Endothelial cell of umbilical vein (primary cell): ENCODE results near the gene HEATR5A. TPM values are rescaled to one million over a fixed set of nuclear protein-coding genes. Genes with fewer than 3 reads are reported as not detected.
"Not testable (repeated sequence)": the region's sequence is repeated elsewhere in the genome, so short reads cannot be mapped to it uniquely, and the experiment has no call there.

Source experiments
- BruUV-seq: library from RNA; stranded (reverse); fragments of 400-500 nt; replicated peaks from 2 replicates; lab custom pipeline; 2021; lab: Mats Ljungman, UMichigan
- CTCF ChIA-PET: fragments of 300-600, 350-600 bp; sonication (Branson Sonifier 250); formaldehyde crosslinking; loops from one replicate; lab custom pipeline; 2021; ENCODE audit warnings: antibody characterized with exemption, inconsistent platforms; lab: Charles Lee
- POLR2A ChIA-PET: fragments of 300-600, 350-600 bp; sonication (Branson Sonifier 250); formaldehyde crosslinking; loops from one replicate; lab custom pipeline; 2021; ENCODE audit warnings: antibody characterized with exemption, inconsistent platforms; lab: Charles Lee
- DNase-seq: peaks from one replicate; pipeline ENCODE4 v3.0.0-alpha.2; 2011; ENCODE audit warnings: low read depth, low spot score
- FAIRE-seq: peaks from 2 replicates; lab custom pipeline; 2011; peaks lifted over from hg19 to GRCh38; lab: Jason Lieb, UNC
- H2AFZ ChIP-seq: 2 replicates; pipeline ENCODE4 v1.6.0; 2012; ENCODE audit warnings: low read depth, low read length, control low read depth, inconsistent platforms
- H3K27ac ChIP-seq: 2 replicates; pipeline ENCODE4 v1.5.1; 2011; ENCODE audit warnings: low read depth, mild to moderate bottlenecking, control low read depth, low read length, moderate library complexity; ENCODE audit not compliant: insufficient read depth
- H3K27me3 ChIP-seq, 2 experiments: 2 replicates each; pipeline versions ENCODE4 v1.6.0 to v1.6.1; 2011; ENCODE audit warnings: low read length in 2 of 2, mixed read lengths in 1 of 2; ENCODE audit not compliant: control insufficient read depth in 2 of 2, insufficient read depth in 2 of 2
- H3K36me3 ChIP-seq, 2 experiments: 2 replicates in 1 of 2; 3 replicates in 1 of 2; pipeline ENCODE4 v1.5.1; 2011; ENCODE audit warnings: low read length in 2 of 2, mild to moderate bottlenecking in 1 of 2, moderate library complexity in 1 of 2; ENCODE audit not compliant: control insufficient read depth in 2 of 2, insufficient read depth in 2 of 2; ENCODE audit errors: extremely low read depth in 1 of 2
- H3K4me1 ChIP-seq: 3 replicates; pipeline ENCODE4 v1.5.1; 2011; ENCODE audit warnings: mild to moderate bottlenecking, low read length; ENCODE audit not compliant: control insufficient read depth, insufficient read depth; ENCODE audit errors: extremely low read depth
- H3K4me2 ChIP-seq: 2 replicates; pipeline ENCODE4 v1.6.1; 2011; ENCODE audit warnings: low read length, control low read depth, mixed read lengths; ENCODE audit not compliant: insufficient read depth
- H3K4me3 ChIP-seq, 3 experiments: fragments of 200-600 bp in 1 of 3; sonication (generic), shearing (Covaris generic) in 1 of 3; replicated peaks in 1 of 3; 2 replicates each; pipeline ENCODE4 v1.5.1; 2011 to 2016; ENCODE audit warnings: control low read depth in 3 of 3, low read length in 3 of 3, mild to moderate bottlenecking in 2 of 3, inconsistent platforms in 1 of 3, low read depth in 1 of 3, moderate library complexity in 1 of 3; ENCODE audit not compliant: insufficient read depth in 1 of 3
- H3K79me2 ChIP-seq: 2 replicates; pipeline ENCODE4 v1.6.0; 2012; ENCODE audit warnings: low read length, inconsistent platforms; ENCODE audit not compliant: control insufficient read depth, insufficient read depth
- H3K9ac ChIP-seq: replicated peaks from 2 replicates; pipeline ENCODE3; 2011; ENCODE audit warnings: low read length, control low read depth; ENCODE audit not compliant: insufficient read depth; ENCODE audit errors: extremely low read depth
- H3K9me1 ChIP-seq: replicated peaks from 3 replicates; pipeline ENCODE4 v1.6.0; 2011; ENCODE audit warnings: mild to moderate bottlenecking, low read length; ENCODE audit not compliant: control insufficient read depth, insufficient read depth; ENCODE audit errors: extremely low read depth
- H3K9me3 ChIP-seq: replicated peaks from 2 replicates; pipeline ENCODE4 v1.5.1; 2012; ENCODE audit warnings: low read length, inconsistent platforms; ENCODE audit not compliant: control insufficient read depth, insufficient read depth
- H4K20me1 ChIP-seq: replicated peaks from 2 replicates; pipeline ENCODE3; 2011; ENCODE audit warnings: mild to moderate bottlenecking, low read length; ENCODE audit not compliant: control insufficient read depth, insufficient read depth; ENCODE audit errors: extremely low read depth
- EZH2 ChIP-seq: IDR thresholded peaks from 2 replicates; pipeline ENCODE4 v1.6.1; 2012; ENCODE audit warnings: borderline replicate concordance, low read depth, mild to moderate bottlenecking, moderate library complexity, low read length, inconsistent platforms; ENCODE audit not compliant: severe bottlenecking
- JUN ChIP-seq: IDR thresholded peaks from 2 replicates; pipeline ENCODE4 v1.6.1; 2011; ENCODE audit warnings: borderline replicate concordance, low read depth; ENCODE audit not compliant: insufficient read length, insufficient read depth
- MYC ChIP-seq: IDR thresholded peaks from one replicate; pipeline ENCODE4 v1.6.1; 2011; ENCODE audit warnings: mild to moderate bottlenecking, low read depth, low read length
- POLR2A ChIP-seq: IDR thresholded peaks from 2 replicates; pipeline ENCODE4 v1.6.1; 2012; ENCODE audit warnings: low read depth, mild to moderate bottlenecking, control low read depth, low read length
- POLR2AphosphoS5 ChIP-seq: IDR thresholded peaks from 2 replicates; pipeline ENCODE4 v1.6.1; 2012; ENCODE audit warnings: low read depth, mild to moderate bottlenecking, control low read depth, low read length, moderate library complexity; ENCODE audit not compliant: insufficient read depth
- dilution Hi-C: fragments of 300-500 bp; cut with MboI; formaldehyde crosslinking; loops from one replicate; pipeline ENCODE4 v1.15.0; 2019; ENCODE audit warnings: low sequenced_read_pairs; ENCODE audit not compliant: extremely low pct_ligation_motif_present
- intact Hi-C: fragments of 100-400 bp; cut with micrococcal nuclease; formaldehyde crosslinking; loops from one replicate; pipeline ENCODE4 v1.10.0; 2022
- polyA plus RNA-seq, 4 experiments: library from polyadenylated mRNA; depleted of rRNA in 3 of 4; stranded (reverse) in 3 of 4; unstranded in 1 of 4; fragments of >200 nt; gene quantifications; 2 replicates each; pipeline versions ENCODE4 v1.2.1 to v1.2.3, GENCODE V29; 2011 to 2012; ENCODE audit warnings: missing spikeins in 1 of 4
- total RNA-seq: library from RNA; stranded (reverse); gene quantifications from 2 replicates; pipeline ENCODE4 v1.2.3, GENCODE V29; 2021
- TF ChIP-seq, protein P1 (sequence below), 2 donors: IDR thresholded peaks; 1 replicate in 1 of 2; 2 replicates in 1 of 2; pipeline ENCODE4 v1.5.1; 2011; ENCODE audit warnings: low read length in 2 of 2, mild to moderate bottlenecking in 2 of 2, moderate library complexity in 2 of 2, control low read depth in 1 of 2, inconsistent platforms in 1 of 2, low read depth in 1 of 2; ENCODE audit not compliant: insufficient read depth in 1 of 2; ENCODE audit errors: extremely low read depth in 1 of 2

HEATR5A gene
- total and polyA plus RNA-seq, 2 donors (not counting 3 experiments of a cell fraction or from before 2014, with no cell fraction given) = 12.6 to 45.3 TPM

DNA sequence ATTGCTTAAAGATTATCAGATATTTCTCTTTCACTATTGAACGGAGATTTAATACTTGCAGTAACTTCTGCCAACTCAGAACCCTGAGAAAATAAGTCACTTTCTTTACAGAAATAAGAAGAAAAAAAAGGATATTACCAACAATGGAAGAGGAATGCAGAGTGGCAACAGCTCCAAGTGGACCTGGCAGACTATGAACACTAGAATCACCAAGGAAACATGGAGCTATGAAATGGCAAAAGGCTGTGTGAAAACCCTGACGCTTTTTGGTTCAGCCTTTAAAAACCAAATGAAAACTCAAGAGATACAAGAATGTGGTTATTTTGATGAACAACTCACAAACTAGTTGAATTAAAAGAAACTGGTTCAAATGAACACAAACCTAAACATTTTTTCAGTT, 19.2 kb upstream of the HEATR5A start:
- ChIA-PET CTCF (interaction anchor here (1.0 kb wide), 1 partner anchor 10 kb away, joined by 3 read pairs; no protein-coding TSS in a partner anchor), POLR2A (no interaction called here)
- Histone ChIP-seq H3K9me3 (no peaks in the 10 kb centered on the region), H3K36me3 (no peaks in the 10 kb centered on the region), H3K27ac (no peak overlapping the region), H3K4me3 (no peak overlapping the region), H3K27me3 (no peaks in the 10 kb centered on the region), H3K79me2 (no peaks in the 10 kb centered on the region), H3K9me1 (no peaks in the 10 kb centered on the region), H2AFZ (no peak overlapping the region), H3K4me1 (no peaks in the 10 kb centered on the region), H3K9ac (no peak overlapping the region), H4K20me1 (no peaks in the 10 kb centered on the region), H3K4me2 (no peak overlapping the region)
- BruUV-seq = no TSS peak
- intact Hi-C loops = no loop called here
- TF ChIP-seq EZH2 (no peak), MYC (no peak), JUN (no peak), POLR2AphosphoS5 (no peak), POLR2A (no peak)
- TF ChIP-seq, protein P1, sequence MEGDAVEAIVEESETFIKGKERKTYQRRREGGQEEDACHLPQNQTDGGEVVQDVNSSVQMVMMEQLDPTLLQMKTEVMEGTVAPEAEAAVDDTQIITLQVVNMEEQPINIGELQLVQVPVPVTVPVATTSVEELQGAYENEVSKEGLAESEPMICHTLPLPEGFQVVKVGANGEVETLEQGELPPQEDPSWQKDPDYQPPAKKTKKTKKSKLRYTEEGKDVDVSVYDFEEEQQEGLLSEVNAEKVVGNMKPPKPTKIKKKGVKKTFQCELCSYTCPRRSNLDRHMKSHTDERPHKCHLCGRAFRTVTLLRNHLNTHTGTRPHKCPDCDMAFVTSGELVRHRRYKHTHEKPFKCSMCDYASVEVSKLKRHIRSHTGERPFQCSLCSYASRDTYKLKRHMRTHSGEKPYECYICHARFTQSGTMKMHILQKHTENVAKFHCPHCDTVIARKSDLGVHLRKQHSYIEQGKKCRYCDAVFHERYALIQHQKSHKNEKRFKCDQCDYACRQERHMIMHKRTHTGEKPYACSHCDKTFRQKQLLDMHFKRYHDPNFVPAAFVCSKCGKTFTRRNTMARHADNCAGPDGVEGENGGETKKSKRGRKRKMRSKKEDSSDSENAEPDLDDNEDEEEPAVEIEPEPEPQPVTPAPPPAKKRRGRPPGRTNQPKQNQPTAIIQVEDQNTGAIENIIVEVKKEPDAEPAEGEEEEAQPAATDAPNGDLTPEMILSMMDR (IDR thresholded peaks at IDR 0.05; ENCODE audit: extremely low read depth in 1 of 2, insufficient read depth in 1 of 2, low read depth in 1 of 2, low read length in 2 of 2) = no peak
- dilution Hi-C loops = no loop called here
- FAIRE-seq (no peak), DNase-seq (no peak)

DNA sequence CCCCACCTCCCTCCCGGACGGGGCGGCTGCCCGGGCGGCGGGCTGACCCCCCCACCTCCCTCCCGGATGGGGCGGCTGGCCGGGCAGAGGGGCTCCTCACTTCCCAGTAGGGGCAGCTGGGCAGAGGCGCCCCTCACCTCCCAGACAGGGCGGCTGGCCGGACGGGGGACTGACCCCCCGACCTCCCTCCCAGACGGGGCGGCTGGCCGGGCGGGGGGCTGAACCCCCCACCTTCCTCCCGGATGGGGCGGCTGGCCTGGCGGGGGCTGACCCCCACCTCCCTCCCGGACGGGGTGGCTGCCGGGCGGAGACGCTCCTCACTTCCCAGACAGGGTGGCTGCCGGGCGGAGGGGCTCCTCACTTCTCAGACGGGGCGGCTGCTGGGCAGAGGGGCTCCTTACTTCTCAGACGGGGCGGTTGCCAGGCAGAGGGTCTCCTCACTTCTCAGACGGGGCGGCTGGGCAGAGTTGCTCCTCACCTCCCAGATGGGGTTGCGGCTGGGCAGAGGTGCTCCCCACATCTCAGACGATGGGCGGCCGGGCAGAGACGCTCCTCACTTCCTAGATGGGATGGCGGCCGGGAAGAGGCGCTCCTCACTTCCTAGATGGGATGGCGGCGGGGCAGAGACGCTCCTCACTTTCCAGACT, 16.8 kb upstream of the HEATR5A start:
- H4K20me1 ChIP-seq, FAIRE-seq, intact Hi-C loops, H3K27ac ChIP-seq, H2AFZ ChIP-seq, dilution Hi-C loops, H3K36me3 ChIP-seq, H3K79me2 ChIP-seq, H3K9ac ChIP-seq, H3K9me3 ChIP-seq, BruUV-seq, DNase-seq, POLR2A ChIA-PET, H3K4me2 ChIP-seq, H3K4me1 ChIP-seq, H3K9me1 ChIP-seq, H3K27me3 ChIP-seq, CTCF ChIA-PET, H3K4me3 ChIP-seq: not testable (repeated sequence)
